ENCODE results near the gene PTPRU.

Gene PTPRU

DNA sequence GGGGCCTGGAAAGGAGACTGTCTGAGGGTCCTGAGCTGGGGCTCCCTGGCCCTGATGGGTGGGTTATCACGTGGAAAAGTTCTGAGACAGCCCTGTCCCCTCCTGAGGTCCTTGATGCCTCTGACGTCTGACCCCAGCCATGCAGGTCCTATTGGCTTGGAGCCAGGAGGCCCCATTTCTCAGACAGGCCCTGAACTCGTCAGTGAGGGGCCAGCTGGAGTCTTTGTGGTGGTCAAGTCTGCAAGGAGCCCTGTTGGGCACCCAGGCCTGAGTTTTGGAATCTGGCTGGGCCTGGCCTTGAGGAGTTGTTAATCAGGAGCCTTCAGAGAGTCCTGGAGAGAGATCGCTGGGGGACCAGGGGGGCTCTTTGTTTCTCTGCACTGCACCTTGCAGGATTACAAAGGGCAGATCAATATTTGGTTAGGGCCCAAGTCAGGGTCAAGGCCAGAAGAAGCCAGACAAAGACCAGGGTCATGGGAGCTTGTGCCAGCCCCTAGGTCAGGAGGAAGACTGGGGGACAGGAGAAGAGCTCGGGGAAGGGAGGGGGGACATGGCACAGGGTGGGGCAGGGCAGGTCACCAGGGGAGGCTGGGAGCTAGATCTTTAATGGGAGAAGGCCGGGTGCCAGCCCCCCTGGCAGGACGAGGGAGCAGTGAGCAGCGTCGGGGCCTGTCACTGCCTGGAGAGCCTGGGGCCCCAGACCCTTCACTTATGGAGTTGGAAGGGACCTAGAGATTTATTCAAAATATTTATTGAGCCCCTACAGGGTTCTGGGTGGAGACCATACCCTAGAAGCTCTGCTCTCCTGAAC is 83.2 kb downstream of the PTPRU start:
- no peak for DNase-seq

DNA sequence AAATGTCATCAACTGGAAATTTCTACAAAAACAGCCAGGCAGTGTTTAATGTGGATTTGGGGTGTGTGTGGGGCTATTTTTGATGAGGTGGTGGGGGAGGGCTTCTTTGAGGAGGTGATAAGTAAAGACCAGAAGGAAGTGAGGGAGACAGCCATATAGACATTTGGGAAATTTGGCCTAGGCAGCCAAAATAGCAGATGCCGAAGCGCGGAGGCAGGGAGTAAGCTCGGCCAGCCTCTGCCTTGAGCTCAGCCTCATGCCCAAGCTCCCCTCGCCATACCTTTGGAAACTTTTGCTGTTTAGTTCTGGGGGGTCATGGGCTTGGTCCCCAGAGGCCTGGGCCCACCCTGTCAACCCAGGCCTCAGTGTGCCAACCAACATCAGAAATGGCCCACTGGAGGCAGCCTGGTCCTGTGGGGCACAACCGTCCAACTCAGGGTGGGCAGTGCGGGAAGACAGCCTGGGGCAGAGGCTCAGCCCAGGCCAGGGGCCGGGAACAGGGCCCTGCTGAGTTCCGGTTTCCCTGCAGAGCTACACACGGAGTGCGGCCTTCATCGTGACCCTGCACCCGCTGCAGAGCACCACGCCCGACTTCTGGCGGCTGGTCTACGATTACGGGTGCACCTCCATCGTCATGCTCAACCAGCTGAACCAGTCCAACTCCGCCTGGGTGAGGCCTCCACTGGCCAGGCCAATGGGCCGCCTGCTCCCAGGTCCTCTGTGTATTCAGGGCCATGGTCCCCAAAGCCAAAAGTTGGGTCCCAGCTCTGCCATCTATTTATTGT is 84.0 kb downstream of the PTPRU start:
- DNase-seq: no peak

DNA sequence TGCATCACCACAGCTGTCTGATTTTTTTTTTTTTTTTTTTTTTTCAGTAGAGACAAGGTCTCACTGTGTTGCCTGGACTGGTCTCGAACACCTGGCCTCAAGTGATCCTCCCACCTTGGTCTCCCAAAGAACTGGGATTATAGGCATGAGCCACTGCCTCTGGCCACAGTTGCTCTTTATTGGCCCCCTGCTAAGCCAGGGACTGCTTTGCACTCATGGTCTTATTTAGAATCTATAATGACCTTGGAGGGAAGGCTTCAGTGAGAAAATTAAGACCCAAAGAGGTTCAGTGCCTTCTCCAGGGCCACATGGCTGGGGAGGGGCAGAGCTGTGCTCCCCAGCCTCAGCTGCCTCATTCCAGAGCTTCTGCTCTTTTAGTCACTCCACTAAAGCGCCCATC is 84.9 kb downstream of the PTPRU start:
- DNase-seq: no peak

DNA sequence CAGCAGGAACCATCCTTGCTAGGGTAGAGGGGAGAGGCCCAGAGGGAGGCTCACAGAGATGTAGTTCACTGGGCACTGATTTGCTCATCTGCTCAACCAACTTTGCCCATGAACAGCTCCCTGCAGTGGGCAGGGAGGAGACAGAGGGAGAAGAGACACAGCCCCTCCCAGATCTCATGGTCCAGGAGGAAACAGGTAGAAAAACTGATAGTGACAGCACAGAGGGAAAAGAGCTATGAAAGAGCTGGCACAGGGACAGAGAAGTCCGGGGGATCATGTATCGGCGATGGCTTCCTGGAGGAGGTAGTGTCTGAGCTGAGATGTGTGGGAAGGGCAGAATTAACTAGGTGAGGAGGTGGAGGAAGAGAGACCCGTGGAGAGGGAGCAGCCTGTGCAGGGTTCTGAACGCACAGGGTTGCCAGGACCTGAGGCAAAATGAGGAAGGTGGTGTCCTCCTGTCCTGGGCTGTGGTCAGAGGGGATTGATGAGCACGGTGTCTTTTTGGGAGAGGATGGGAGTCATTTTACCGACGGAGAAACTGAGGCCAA is 85.9 kb downstream of the PTPRU start:
- DNase-seq: no peak

DNA sequence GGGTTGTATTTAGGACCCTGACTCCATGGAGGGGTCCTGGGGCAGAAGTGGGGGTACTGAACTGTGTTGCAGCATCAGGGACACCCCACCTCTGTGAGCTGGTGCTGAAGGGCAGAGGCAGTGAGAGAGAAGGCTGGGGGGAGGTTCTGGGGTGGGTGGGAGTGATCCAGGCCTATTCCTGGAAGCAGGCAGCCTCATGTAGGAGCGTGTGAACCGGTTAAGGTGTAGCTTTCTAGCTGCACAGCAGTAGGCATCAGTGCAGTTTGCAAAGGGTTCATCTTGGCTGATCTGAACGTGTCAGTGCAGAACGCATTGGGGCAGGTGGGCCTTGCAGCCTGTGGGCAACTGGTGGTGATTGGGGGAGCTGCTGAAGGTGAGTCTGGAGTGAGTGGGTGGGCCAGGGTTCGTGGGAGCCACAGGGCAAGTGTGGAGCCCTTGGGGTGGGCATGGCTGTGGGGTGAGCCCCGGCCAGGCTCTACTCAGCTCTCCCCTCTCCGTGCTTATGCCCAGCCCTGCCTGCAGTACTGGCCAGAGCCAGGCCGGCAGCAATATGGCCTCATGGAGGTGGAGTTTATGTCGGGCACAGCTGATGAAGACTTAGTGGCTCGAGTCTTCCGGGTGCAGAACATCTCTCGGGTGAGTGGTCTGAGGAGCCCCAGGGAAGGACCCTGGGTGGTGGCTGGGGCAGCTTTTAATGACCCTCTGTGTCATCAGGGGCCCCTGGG is 86.7 kb downstream of the PTPRU start:
- no peak for DNase-seq

DNA sequence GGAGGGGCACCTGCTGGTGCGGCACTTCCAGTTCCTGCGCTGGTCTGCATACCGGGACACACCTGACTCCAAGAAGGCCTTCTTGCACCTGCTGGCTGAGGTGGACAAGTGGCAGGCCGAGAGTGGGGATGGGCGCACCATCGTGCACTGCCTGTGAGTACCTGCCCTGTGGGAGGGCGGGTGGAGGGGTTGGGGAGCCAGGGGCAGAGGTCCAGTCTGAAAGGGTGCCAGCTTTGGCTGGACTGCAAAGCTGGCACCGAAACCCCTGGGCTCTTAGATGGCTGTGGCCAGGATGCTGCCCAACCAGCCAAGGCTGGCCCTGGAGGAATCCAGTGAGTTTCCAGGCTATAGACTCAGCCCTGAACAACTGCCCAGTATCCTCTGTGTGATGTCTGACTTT is 87.3 kb downstream of the PTPRU start:
- no peak for DNase-seq

DNA sequence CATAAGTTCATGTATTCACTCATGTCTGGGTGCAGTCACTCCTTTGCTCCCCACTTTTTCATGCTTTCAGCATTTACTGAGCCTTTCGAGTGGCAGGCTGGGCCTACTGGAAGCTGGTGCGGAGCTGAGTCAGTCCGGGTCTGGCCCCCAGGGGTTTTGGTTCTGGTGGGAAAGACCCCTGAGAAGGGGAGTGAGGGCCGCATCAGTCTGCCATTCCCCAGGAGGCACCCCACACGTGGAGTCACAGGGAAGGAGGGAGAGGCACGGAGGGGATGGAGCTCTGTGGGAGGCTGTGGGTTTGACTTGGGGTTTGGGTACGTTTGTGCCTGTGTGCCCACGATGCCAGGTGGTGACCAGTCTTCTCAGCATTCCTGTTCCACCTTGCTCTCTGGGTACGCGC is 87.9 kb downstream of the PTPRU start:
- no peak for DNase-seq

DNA sequence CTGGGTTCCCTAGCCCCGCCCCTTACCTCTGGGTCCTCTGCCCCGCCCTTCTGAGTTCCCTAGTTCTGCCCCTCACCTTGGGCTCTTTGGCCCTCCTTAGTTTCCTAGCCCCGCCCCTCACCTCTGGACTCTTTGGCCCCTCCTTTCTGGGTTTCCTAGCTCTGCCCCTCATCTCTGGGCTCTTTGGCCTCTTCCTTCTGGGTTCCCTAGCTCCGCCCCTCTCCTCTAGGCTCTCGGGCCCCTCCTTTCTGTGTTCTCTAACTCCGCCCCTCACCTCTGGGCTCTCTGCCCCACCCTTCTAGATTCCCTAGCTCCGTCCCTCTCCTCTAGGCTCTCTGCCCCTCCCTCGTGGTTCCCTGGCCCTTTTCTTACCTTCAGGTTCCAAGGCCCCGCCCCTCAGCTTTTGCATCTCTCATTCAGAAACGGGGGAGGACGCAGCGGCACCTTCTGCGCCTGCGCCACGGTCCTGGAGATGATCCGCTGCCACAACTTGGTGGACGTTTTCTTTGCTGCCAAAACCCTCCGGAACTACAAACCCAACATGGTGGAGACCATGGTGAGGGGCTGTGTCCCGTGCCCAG is 88.5 kb downstream of the PTPRU start:
- no peak for DNase-seq

DNA sequence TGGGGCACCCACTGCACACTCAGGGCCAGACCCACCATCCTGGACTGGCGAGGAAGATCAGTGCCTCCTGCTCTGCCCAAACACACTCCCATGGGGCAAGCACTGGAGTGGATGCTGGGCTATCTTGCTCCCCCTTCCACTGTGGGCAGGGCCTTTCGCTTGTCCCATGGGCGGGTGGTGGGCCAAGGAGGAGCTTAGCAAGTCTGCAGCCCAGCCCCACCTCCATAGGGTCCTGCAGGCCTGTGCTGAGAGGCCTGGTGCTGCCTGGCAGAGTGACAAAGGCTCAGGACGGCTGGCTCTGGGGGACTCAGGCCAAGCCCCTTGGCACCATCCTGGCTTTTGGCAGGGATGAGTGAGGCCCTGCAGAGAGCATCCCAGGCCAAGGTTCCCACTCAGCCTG is 89.4 kb downstream of the PTPRU start:
- no peak for DNase-seq

DNA sequence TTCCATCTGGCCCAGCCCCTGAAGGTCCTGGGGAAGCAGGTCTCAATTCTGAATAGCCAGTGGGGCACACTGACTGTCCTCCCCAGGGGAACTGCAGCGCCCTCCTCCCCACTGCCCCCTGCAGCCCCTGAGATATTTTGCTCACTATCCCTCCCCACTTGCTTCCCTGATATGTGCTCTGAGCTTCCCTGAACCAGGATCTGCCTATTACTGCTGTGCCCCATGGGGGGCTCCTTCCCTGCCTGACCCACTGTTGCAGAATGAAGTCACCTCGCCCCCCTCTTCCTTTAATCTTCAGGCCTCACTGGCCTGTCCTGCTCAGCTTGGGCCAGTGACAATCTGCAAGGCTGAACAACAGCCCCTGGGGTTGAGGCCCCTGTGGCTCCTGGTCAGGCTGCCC is 89.8 kb downstream of the PTPRU start:
- no peak for DNase-seq

DNA sequence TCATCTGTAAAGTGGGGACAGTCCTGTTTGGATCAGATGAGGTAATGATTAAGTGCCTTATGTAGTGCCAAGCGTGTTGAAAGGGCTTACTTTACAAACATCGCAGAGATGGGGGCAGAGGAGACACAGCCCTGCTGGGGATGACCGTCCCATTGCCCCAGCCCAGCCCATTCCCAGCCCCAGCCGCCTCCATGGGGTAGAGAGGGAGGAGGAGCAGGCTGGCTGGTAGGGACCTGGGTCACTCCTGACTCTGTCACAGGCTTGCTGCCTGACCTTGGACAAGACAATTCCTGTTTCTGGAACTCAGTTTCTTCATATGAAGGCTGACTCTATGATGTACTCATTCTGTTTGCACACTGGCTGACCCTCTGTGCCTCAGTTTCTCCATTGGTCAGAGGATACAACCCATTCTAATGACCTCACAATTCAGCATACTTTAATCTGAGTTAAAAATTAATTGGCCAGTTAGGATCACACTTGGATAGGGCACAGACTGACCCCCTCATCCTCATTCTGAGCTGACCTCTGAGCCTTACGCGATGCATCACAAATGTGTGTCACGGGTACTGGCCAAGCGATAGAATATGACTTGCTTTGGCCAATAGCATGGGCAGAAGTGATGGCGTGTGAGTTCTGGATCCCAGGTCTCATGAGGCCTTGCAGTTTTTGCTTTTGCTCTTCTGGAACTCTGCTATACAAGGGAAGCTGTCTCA is 91.1 kb downstream of the PTPRU start:
- no peak for DNase-seq

DNA sequence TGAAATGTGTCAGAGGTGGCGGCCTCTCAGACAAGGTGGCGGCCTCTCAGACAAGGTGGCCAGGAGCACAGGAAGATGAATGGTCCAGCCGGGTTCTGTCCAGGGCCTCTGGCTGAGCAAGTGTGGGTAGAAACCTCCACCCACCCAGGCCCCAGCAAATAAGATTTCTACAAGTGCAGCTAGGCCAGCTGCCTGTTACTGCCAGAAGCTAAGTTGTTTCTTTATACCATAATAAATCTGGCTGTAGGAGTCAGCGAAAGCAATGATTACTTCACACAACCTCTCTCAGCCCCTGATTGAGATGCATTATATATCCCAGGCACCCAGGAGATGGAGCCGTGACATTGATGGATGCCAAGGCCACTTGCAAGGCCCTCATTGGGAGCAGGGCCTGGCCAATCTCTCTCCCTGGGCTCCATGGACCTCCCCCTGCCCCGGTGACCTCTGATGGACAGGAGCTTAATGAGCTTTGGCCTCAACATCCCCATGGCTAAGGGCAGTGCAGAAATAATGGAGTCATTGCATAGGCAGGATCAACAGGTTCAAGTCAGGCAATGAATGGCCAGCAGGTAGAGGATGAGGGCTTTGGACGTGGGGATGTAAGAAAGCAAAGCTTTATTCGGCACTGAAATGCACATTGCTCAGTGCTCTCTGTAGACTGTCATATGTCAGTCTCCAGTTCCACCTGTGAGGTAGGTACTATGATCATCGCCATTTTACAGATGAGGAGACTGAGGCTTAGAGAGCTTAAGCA is 92.9 kb downstream of the PTPRU start:
- DNase-seq: no peak

DNA sequence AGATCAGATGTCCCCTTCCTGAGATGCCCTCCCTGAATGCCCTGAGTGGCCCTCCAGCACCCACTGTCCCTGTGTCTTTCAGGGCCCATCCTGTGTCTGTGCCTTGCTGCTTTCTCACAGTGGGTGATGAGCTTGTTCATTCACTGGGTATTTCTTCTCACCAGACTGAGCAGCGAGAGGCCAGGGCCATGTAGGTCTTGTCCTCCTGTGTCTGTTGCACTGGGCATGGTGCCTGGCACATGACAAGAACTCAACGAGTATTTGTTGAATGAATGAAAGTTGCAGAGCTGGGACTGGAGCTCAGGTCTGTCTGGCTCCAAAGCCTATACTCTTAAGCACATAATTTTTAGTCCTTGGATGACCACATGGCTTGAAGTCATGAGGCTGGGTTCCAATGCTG is 93.8 kb downstream of the PTPRU start:
- no peak for DNase-seq

DNA sequence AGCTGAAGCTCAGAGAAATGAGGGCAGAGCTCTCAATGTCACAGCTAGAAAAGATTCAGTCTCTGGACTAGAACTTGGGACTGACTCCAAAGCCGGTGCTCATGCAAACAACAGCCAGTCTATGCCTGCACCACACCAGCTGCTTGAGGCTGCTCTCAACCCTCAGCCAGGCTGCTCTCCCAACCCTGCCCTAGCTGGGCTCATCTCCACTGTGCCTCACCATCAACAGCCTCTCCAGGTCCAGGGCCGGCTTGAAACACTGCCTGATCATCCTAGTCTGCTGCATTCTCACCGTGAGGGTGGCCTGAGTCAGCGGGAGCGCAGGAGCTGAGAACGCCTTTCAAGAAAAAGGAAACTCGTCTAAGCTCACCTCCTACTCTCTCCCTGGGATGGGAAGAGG is 94.5 kb downstream of the PTPRU start:
- no peak for DNase-seq

DNA sequence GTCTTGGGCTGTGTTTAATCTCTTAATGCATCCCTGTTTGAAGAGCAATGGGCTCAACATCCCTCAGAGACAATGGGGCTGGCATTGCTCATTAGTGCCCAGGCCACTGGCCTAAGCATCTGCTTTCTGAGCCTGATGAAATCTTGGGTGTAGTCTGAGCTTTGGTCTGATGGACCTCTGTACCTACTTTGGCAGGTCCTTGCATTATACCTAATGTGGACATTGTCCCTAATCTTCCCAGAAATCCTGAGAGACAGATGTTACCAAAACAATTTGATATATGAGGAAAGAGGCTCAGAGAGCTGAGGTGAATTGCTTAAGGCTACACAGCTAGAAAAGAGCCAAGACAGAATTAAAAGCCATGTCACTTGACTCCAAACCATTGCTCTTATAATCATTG is 95.0 kb downstream of the PTPRU start:
- no peak for DNase-seq

DNA sequence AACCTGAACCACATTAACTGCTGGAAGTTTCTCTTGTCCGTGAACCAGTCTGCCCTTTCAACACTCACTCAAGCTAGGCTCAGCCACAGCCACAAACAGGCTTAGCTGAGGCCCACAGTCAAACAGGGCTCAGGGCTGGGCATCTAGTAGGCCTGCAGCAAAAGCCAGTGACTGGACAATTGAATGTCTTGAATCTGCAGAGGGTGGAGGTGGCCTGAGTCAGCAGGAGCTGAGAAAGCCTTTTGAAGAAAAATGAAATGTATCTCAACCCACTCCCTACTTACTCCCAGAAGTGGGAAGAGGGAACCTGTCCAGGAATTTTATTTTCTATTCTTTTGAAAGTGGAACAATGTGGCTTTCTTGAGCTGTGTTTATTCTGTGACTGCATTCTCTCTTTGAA is 95.4 kb downstream of the PTPRU start:
- DNase-seq: no peak

DNA sequence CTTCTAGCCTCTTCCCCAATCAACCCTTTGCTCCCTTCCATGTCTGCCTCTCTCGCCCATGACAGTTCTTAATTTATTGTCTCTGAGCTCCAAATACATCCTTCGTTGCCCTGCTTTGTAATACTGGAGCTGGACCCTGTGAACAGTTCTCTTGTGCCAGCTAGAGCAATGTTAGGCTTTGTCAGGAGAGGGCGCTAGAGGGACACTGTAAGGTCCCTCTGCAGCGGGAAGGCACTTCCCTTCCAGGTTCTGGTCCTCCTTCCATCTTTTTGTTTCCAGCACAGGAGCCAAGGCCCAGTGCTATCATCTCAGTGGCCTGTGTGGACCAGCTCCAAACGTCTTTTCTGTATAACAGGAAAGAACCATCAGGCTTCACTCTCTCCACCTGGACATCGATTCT is 95.9 kb downstream of the PTPRU start:
- DNase-seq: peak in 1 of 5 donors; percentile 38

DNA sequence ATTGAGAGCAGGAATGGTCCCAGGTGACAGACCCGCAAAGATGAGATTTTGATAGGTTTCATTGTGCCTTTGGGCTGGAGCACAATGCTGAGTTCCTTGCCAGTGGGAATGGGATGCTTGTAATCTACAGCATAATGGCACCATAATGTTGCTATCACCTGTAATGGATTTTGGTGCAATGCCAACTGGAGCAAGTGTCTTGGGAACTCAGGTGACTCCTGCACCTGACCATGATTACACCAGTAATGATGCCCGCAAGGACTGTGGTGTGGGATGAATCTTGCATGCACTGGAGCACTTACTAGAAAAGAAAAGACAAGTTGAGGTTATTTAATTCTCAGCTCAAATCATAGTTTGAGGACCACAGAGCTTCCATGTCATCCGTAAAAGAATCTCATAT is 96.7 kb downstream of the PTPRU start:
- DNase-seq: no peak

DNA sequence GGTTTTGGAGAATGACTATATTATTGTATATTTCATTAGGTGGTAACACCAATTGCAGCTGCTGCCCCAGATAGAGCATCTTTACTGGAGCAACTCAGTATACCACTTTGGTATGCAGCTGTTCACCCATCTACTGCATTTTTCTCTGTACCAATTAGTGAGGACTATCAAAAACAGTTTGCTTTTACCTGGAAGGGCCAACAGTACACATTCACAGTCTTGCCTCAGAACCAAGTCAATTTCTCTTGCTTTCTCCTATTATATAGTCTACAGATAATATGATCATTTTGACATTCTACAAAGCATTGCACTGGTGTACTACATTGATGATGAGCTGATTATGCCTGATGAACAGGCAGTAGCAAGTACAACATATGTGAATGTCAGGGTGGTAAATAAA is 99.3 kb downstream of the PTPRU start:
- no peak for DNase-seq

DNA sequence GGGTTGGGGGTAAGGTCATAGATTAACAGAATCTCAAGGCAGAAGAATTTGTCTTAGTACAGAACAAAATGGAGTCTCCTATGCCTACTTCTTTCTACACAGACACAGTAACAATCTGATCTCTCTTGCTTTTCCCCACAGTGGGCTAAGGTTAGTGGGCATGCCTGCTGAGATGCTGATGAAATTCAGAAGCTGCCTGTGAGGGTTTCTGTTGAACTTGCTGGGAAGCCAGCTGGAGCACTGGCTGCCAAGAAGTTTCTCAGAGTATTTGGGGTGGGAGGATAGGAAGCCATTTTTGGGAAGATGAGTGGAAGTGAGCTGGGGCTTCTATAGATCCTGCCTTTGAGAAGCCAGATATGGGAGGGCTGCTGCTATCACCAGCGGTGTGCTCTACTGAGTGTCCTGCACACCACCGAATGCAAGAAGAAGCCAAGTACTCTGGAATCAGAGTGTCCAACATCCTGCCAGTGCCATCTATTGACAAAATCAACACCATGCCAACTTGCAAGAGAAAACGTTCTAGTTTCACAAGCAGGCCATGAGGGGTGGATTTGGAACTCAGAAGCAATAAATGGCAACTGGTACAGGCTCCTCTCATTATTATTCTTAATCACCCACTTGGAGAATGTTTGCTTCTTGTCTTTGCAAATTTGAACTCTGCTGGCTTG is 102.7 kb downstream of the PTPRU start:
- DNase-seq: no peak

DNA sequence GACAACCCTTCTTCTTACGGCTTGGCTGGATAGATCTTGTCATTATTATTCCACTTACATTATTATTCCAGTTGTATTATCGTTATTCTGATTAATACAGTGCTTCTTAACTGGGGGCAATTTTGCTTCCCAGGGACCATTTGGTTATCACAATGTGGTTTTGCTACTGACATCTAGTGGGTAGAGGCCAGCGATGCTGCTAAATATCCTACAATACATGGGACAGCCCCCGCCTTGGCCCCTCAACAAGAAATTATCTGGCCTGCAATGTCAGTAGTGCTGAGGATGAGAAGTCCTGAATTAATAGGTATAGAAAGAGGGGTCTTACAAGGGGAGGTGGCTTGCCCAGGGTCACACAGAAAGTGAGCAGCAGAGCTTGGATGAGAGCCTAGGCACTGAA is 105.6 kb downstream of the PTPRU start:
- DNase-seq: no peak

Data from T-helper 1 cell (primary cell).